KMS-11 (cell line): ENCODE measurements around the gene GAS2.

Experiments
- H2AFZ ChIP-seq: fragments of 200-600 bp; sonication (generic); 2 replicates; pipeline ENCODE4 v1.6.1; 2016; ENCODE audit warnings: antibody characterized with exemption, mixed run types, low read depth
- H3K27ac ChIP-seq: fragments of 200-600 bp; sonication (generic); 2 replicates; pipeline ENCODE4 v1.6.1; 2016; ENCODE audit warnings: mild to moderate bottlenecking, mixed run types
- H3K27me3 ChIP-seq: fragments of 200-600 bp; sonication (generic); 2 replicates; pipeline ENCODE4 v1.6.1; 2017; ENCODE audit warnings: mild to moderate bottlenecking, low read depth, mixed run types, moderate library complexity; ENCODE audit not compliant: insufficient read depth
- H3K36me3 ChIP-seq: fragments of 200-600 bp; sonication (generic); 2 replicates; pipeline ENCODE4 v1.6.1; 2017; ENCODE audit warnings: mild to moderate bottlenecking, mixed run types; ENCODE audit not compliant: insufficient read depth
- H3K4me1 ChIP-seq: fragments of 200-600 bp; sonication (generic); 2 replicates; pipeline ENCODE4 v1.6.1; 2016; ENCODE audit warnings: mild to moderate bottlenecking, low read depth, mixed run types; ENCODE audit not compliant: poor library complexity, severe bottlenecking
- H3K4me2 ChIP-seq: fragments of 200-600 bp; sonication (generic); 2 replicates; pipeline ENCODE4 v1.7.0; 2016; ENCODE audit warnings: mild to moderate bottlenecking, mixed run types
- H3K4me3 ChIP-seq: fragments of 200-600 bp; sonication (generic); IDR thresholded peaks from 2 replicates; pipeline ENCODE4 v1.6.1; 2017; ENCODE audit warnings: low read depth, low read length, mixed read lengths; ENCODE audit not compliant: insufficient read depth
- H3K79me2 ChIP-seq: fragments of 200-600 bp; sonication (generic); 2 replicates; pipeline ENCODE4 v1.6.1; 2016; ENCODE audit warnings: low read depth, mixed run types; ENCODE audit not compliant: insufficient read depth
- H3K9ac ChIP-seq: fragments of 200-600 bp; sonication (generic); 2 replicates; pipeline ENCODE4 v1.6.1; 2016; ENCODE audit warnings: mild to moderate bottlenecking, mixed run types
- H4K20me1 ChIP-seq: fragments of 200-600 bp; sonication (generic); 2 replicates; pipeline ENCODE4 v1.6.1; 2016; ENCODE audit warnings: mild to moderate bottlenecking, mixed run types; ENCODE audit not compliant: insufficient read depth
- CTCF ChIP-seq: fragments of 200-600 bp; sonication (generic); conservative IDR thresholded peaks from 2 replicates; pipeline ENCODE4 v1.6.1; 2017; ENCODE audit warnings: low read depth, mild to moderate bottlenecking, antibody characterized with exemption, low read length, moderate library complexity, mixed read lengths

GAS2 gene

GRCh38 chr11:22832315-22833015 lies 166.1 kb downstream of the GAS2 start:
- no peak overlapping the region for H2AFZ ChIP-seq
- no peak for TF ChIP-seq CTCF
- H3K27me3 ChIP-seq: no peaks in the 10 kb centered on the region
- no peak overlapping the region for H3K4me2 ChIP-seq
- H4K20me1 ChIP-seq: no peaks in the 10 kb centered on the region
- H3K27ac ChIP-seq: no peak overlapping the region
- peaks cover 15% of the 10 kb centered on the region for H3K79me2 ChIP-seq
- H3K4me3 ChIP-seq: no peak overlapping the region
- H3K36me3 ChIP-seq: no peaks in the 10 kb centered on the region
- H3K4me1 ChIP-seq: peaks cover 18% of the 10 kb centered on the region
- no peak overlapping the region for H3K9ac ChIP-seq

GRCh38 chr11:22846726-22847125 lies 180.3 kb downstream of the GAS2 start:
- Histone ChIP-seq H3K79me2 (no peaks in the 10 kb centered on the region), H3K4me1 (no peaks in the 10 kb centered on the region), H2AFZ (no peak overlapping the region), H3K4me2 (no peak overlapping the region), H4K20me1 (no peaks in the 10 kb centered on the region), H3K27ac (no peak overlapping the region), H3K27me3 (no peaks in the 10 kb centered on the region), H3K4me3 (no peak overlapping the region), H3K36me3 (no peaks in the 10 kb centered on the region), H3K9ac (no peak overlapping the region)
- TF ChIP-seq CTCF: no peak

DNA sequence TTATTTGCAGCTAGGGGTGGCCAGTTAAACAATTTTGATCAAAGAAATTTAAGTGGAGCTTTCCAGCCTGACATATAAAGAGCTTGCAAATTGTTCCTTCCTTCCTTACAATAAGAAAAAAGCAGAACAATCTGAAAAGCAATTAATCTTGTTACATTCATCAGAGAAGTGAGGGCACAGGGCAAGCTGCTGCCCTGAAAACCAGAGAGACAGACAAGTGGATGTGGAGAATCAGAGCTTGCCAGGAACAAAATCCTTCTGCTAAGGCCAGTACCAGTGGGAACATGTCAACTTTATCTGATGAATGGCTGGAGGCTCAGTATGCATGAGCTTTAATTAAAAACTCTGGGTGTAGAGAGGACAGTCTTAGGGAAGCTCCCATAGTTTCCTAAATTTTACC lies 185.1 kb downstream of the GAS2 start:
- no peak for TF ChIP-seq CTCF
- Histone ChIP-seq H4K20me1 (no peaks in the 10 kb centered on the region), H2AFZ (no peak overlapping the region), H3K4me2 (no peak overlapping the region), H3K4me3 (no peak overlapping the region), H3K9ac (no peak overlapping the region), H3K27me3 (no peaks in the 10 kb centered on the region), H3K79me2 (no peaks in the 10 kb centered on the region), H3K36me3 (no peaks in the 10 kb centered on the region), H3K27ac (no peak overlapping the region), H3K4me1 (no peaks in the 10 kb centered on the region)

DNA sequence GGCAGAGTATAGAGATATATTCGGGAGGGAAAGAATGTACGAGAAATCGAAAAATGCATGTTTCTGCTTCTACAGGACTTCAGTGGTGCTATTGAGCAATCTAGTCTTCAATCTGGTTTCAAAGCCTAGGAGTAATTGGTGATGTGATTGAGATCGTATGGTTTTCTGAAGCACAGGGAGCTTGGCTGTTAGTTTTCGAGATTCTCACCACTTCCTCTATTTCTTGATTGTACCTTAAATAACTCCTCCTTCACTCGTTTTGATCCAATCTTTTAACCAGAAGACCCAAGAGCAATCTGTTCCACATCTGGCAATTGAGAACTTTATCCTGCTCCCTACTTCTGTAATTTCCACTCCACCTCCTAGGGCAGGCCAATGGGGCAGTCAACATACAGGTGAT lies 193.3 kb downstream of the GAS2 start:
- H3K9ac ChIP-seq: no peak overlapping the region
- H3K79me2 ChIP-seq: no peaks in the 10 kb centered on the region
- no peaks in the 10 kb centered on the region for H3K36me3 ChIP-seq
- no peak overlapping the region for H2AFZ ChIP-seq
- no peaks in the 10 kb centered on the region for H3K27me3 ChIP-seq
- H3K27ac ChIP-seq: no peak overlapping the region
- no peak for TF ChIP-seq CTCF
- H4K20me1 ChIP-seq: no peaks in the 10 kb centered on the region
- no peaks in the 10 kb centered on the region for H3K4me1 ChIP-seq
- H3K4me2 ChIP-seq: no peak overlapping the region
- no peak overlapping the region for H3K4me3 ChIP-seq
